ENCODE data around the gene EXOC1.

DNA sequence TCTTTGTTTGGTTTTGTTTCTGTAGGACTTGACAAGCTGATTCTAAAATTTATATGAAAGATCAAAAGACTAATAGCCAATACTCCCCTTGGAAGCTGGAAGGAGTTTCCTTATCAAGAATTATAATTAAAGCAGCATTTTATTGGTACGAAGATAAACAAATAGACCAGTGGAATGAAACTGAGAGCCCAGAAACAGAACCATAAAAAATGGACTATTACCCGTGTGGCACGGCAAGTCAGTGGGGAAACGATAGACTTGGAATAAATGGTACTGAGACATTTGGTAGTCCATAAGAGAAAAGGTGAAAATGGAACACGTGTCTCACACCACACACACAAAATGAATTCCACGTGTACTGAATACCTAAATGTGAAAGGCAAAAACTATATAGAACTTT, 52.9 kb downstream of the EXOC1 start:
- TF ChIP-seq, protein P1, sequence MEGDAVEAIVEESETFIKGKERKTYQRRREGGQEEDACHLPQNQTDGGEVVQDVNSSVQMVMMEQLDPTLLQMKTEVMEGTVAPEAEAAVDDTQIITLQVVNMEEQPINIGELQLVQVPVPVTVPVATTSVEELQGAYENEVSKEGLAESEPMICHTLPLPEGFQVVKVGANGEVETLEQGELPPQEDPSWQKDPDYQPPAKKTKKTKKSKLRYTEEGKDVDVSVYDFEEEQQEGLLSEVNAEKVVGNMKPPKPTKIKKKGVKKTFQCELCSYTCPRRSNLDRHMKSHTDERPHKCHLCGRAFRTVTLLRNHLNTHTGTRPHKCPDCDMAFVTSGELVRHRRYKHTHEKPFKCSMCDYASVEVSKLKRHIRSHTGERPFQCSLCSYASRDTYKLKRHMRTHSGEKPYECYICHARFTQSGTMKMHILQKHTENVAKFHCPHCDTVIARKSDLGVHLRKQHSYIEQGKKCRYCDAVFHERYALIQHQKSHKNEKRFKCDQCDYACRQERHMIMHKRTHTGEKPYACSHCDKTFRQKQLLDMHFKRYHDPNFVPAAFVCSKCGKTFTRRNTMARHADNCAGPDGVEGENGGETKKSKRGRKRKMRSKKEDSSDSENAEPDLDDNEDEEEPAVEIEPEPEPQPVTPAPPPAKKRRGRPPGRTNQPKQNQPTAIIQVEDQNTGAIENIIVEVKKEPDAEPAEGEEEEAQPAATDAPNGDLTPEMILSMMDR (IDR thresholded peaks at IDR 0.05) = no peak
- TF ChIP-seq EZH2 (IDR thresholded peaks at IDR 0.05) = no peak

Measured in neural progenitor cell (in vitro differentiated cells).